ENCODE measurements around the gene KLF15.

KLF15 gene

GRCh38 chr3:126352476-126353454 lies 4.4 kb downstream of the KLF15 start:
- no peak overlapping the region for H3K27ac ChIP-seq
- CTCF ChIA-PET = interaction anchor here (0.6 to 0.7 kb wide), 2 partner anchors 36 to 58 kb away, joined by 3 to 4 read pairs; no protein-coding TSS in a partner anchor
- TF ChIP-seq CTCF (conservative IDR thresholded peaks at IDR 0.05; ENCODE audit: low read depth) = no peak
- DNase-seq (ENCODE audit: low spot score) = no peak
- POLR2A ChIA-PET (ENCODE audit: low non-redundant PET) = no interaction called here

- POLR2A ChIA-PET (ENCODE audit: low non-redundant PET) = no interaction called here
- DNase-seq (ENCODE audit: low spot score) = no peak
- CTCF ChIA-PET = no interaction called here
- H3K27ac ChIP-seq = no peak overlapping the region
- TF ChIP-seq CTCF (conservative IDR thresholded peaks at IDR 0.05; ENCODE audit: low read depth) = no peak
Observed at GRCh38 chr3:126351771-126352475, 5.3 kb downstream of the KLF15 start.

GRCh38 chr3:126351086-126351770 lies 6.0 kb downstream of the KLF15 start:
- POLR2A ChIA-PET (ENCODE audit: low non-redundant PET) = no interaction called here
- DNase-seq (ENCODE audit: low spot score) = no peak
- no peak overlapping the region for H3K27ac ChIP-seq
- CTCF ChIA-PET = no interaction called here
- TF ChIP-seq CTCF (conservative IDR thresholded peaks at IDR 0.05; ENCODE audit: low read depth) = no peak

- ChIA-PET POLR2A (ENCODE audit: low non-redundant PET) (no interaction called here), CTCF (no interaction called here)
- no peak for DNase-seq (ENCODE audit: low spot score)
- no peak overlapping the region for H3K27ac ChIP-seq
- TF ChIP-seq CTCF (conservative IDR thresholded peaks at IDR 0.05; ENCODE audit: low read depth) = no peak
Observed at GRCh38 chr3:126350502-126351085, 6.6 kb downstream of the KLF15 start.

GRCh38 chr3:126349611-126350501 lies 7.4 kb downstream of the KLF15 start:
- DNase-seq (ENCODE audit: low spot score) = no peak
- ChIA-PET CTCF (no interaction called here), POLR2A (ENCODE audit: low non-redundant PET) (no interaction called here)
- no peak for TF ChIP-seq CTCF (conservative IDR thresholded peaks at IDR 0.05; ENCODE audit: low read depth)
- H3K27ac ChIP-seq = no peak overlapping the region

All from RWPE1 (cell line).